Activated CD4-positive, alpha-beta T cell treated with anti-CD3 and anti-CD28 coated beads, Interleukin-2, amount 10 ng/mL, durations not matched to agents 24 days and 14 days (primary cell): ENCODE measurements around the gene LEPROT. TPM values are rescaled to one million over a fixed set of nuclear protein-coding genes. Genes with fewer than 3 reads are reported as not detected.
"Not testable (repeated sequence)": the region's sequence is repeated elsewhere in the genome, so short reads cannot be mapped to it uniquely, and the experiment has no call there.

Experiments
- DNase-seq: peaks from one replicate; pipeline ENCODE4 v3.0.0; 2022
- H3K27ac Mint-ChIP-seq: one replicate; pipeline ENCODE4 v1.8.0; 2022; ENCODE audit warnings: mild to moderate bottlenecking, mixed read lengths
- H3K27me3 Mint-ChIP-seq: one replicate; pipeline ENCODE4 v1.8.0; 2022; ENCODE audit warnings: mixed read lengths
- H3K36me3 Mint-ChIP-seq: one replicate; pipeline ENCODE4 v1.8.0; 2022; ENCODE audit warnings: low read depth, mild to moderate bottlenecking, mixed read lengths
- H3K4me1 Mint-ChIP-seq: one replicate; pipeline ENCODE4 v1.8.0; 2021; ENCODE audit warnings: mixed read lengths
- H3K4me3 Mint-ChIP-seq: one replicate; pipeline ENCODE4 v1.8.0; 2022; ENCODE audit warnings: mild to moderate bottlenecking, moderate library complexity, mixed read lengths
- H3K9me3 Mint-ChIP-seq: one replicate; pipeline ENCODE4 v1.8.0; 2021; ENCODE audit warnings: mixed read lengths
- intact Hi-C: fragments of 100-400 bp; cut with micrococcal nuclease; formaldehyde crosslinking; loops from one replicate; pipeline ENCODE4 v1.15.1; 2023
- total RNA-seq: library from RNA; stranded (reverse); gene quantifications from 2 replicates; pipeline ENCODE4 v1.2.3, GENCODE V29; 2022

The LEPROT gene
- 17.9 and 20.2 TPM in 2 replicates for total RNA-seq

DNA sequence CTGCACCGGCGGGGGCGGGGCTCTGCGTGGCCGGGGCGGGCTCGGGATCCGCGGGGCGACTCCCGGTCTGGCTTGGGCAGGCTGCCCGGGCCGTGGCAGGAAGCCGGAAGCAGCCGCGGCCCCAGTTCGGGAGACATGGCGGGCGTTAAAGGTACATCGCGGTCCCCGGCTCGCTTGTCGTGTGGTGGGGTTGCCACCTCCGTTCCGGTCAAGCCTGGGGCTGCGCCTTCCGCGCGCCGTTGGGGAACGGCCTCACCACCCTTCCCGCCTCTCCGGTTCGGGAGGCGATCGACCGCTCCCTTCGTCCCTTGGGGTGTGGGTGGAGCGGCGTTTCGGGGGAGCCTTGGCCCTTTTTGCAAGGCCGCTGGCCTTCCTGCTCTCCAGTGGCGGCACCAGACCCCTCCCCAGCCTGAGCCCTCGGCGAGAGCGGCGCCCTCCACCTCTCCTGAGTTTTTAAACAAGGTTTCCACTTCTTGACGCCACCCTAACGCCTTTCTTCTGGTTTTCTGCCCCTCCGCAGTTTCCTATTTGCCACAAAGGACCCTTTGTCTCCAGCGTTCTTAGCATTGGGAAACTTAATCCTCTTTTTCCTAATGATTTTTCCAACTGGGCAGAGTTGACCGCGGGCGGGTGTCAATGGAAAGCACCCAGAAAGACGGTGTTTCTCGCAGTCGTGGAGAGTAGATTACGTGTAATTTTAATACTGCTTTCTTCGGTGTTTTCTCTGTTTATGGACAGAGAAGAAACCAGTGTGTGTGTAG lies at the start of gene LEPROT, which contains the start of gene LEPR:
Gene LEPROT (plus strand): TSS at position 79 of the 761 bp plus-strand sequence. CDS start 57 bp downstream, at position 136.
Gene LEPR (plus strand): TSS at position 79 of the 761 bp plus-strand sequence. CDS start 144,898 bp downstream, outside the sequence.
- no peaks in the 10 kb centered on the region for H3K9me3 Mint-ChIP-seq
- intact Hi-C loops = loop anchor here (1.0 to 10.0 kb wide), 9 partner anchors 27 to 1826 kb away; partner anchors contain the start of genes DNAI4, JAK1, MIER1 and PGM1
- H3K36me3 Mint-ChIP-seq = peaks cover 12% of the 10 kb centered on the region
- H3K27ac Mint-ChIP-seq = peak within 1 kb of the TSS; percentile 93
- DNase-seq = no peak
- peaks cover 28% of the 10 kb centered on the region for H3K4me1 Mint-ChIP-seq
- H3K27me3 Mint-ChIP-seq = peaks cover 5% of the 10 kb centered on the region
- no peak within 1 kb of the TSS for H3K4me3 Mint-ChIP-seq

DNA sequence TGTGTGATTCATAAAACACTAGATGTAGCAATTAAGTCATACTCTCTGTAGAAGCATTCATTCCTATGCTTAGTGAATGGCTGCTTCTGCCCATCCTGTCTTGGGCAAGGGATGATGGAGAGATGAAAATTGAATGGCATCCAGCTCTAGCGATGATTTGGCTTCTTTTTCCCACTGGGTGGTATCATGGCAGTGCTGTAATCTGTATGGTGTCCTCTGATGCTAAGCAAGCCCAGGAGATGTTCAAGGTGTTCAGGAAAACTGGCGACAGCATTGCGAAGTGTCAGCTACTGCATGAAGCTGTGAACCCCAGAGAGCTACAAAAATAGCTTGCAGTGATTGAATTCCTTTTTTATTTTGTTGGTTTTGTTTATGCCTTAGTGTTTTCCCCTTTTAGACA lies 48.9 kb upstream of the LEPROT start:
- H3K4me1 Mint-ChIP-seq = no peaks in the 10 kb centered on the region

DNA sequence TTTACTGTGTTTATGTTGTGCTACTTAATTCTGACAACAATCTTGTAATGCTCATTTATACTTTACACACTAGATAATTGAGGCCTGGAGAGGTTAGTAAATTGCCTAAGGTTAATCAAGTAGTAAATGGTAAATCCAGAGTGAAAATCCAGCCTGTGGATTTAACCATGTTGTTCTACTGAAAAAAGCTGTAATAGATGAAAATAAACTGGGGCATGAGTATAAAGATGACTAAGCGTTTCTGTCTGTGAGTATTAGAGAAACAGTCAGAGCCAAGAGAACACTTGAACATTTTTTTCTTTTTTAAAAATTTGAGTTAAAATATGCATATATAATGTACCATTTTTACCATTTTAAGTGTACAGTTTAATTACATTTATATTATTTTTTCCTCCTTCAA lies 47.9 kb upstream of the LEPROT start:
- Mint-ChIP-seq H3K27ac (no peak overlapping the region), H3K4me3 (no peak overlapping the region), H3K9me3 (peaks cover 11% of the 10 kb centered on the region), H3K4me1 (no peaks in the 10 kb centered on the region), H3K27me3 (peaks cover 4% of the 10 kb centered on the region), H3K36me3 (no peaks in the 10 kb centered on the region)
- no peak for DNase-seq
- intact Hi-C loops = no loop called here

More for the DNA sequence above, 48.9 kb upstream of the LEPROT start:
- no peaks in the 10 kb centered on the region for H3K36me3 Mint-ChIP-seq
- H3K27me3 Mint-ChIP-seq = peaks cover 1% of the 10 kb centered on the region
- no peak overlapping the region for H3K4me3 Mint-ChIP-seq
- H3K9me3 Mint-ChIP-seq = peaks cover 11% of the 10 kb centered on the region
- DNase-seq = no peak
- intact Hi-C loops = no loop called here
- H3K27ac Mint-ChIP-seq = no peak overlapping the region

DNA sequence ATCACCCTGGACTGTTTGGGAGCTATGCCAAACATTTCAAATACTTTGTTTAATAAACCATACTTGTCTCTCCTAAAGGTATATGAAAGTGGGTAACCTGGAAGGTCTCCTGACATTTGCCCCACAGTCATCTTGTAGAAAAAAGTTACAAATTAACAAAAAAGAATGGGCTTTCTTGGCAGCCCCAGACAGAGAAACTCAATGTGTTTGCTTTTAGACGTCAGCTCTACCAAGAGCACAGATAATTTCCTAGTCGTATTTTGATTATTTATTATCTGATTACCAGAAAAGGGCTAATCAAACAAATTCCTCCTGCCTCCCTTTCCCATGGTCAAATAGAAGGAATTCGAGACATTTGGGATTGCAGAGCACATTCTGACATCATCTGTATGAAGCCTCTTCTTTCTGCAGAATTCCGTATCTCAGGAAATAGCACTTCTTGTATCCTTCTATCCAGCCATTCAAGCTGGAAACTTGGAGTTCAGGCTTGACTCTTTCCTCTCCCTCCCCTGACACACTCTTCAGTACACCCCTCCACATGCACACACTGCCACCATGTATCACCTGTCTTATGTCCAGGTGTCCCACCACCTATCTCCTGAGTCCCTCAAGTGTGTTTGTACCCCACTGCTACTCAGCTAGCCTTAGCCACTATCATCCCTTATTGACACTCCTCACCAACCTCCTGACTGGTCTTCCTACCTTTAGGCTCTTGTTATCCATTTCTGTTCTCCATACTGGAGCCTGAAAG lies 42.8 kb upstream of the LEPROT start:
- intact Hi-C loops = no loop called here
- no peak for DNase-seq
- H3K27ac Mint-ChIP-seq = no peak overlapping the region
- H3K36me3 Mint-ChIP-seq = peaks cover 3% of the 10 kb centered on the region
- H3K27me3 Mint-ChIP-seq = peaks cover 16% of the 10 kb centered on the region
- H3K9me3 Mint-ChIP-seq = peaks cover 16% of the 10 kb centered on the region
- H3K4me3 Mint-ChIP-seq = no peak overlapping the region
- H3K4me1 Mint-ChIP-seq = no peaks in the 10 kb centered on the region

- no peak for DNase-seq
- Mint-ChIP-seq H3K27ac (no peak overlapping the region), H3K4me1 (no peaks in the 10 kb centered on the region), H3K27me3 (peaks cover 17% of the 10 kb centered on the region), H3K9me3 (peaks cover 16% of the 10 kb centered on the region), H3K36me3 (peaks cover 7% of the 10 kb centered on the region), H3K4me3 (no peak overlapping the region)
- intact Hi-C loops = no loop called here
These were observed 42.1 kb upstream of the LEPROT start for GRCh38 chr1:65378247-65378946.

- H3K4me3 Mint-ChIP-seq, DNase-seq, intact Hi-C loops, H3K27me3 Mint-ChIP-seq, H3K27ac Mint-ChIP-seq: not testable (repeated sequence)
- H3K36me3 Mint-ChIP-seq = peaks cover 13% of the 10 kb centered on the region
- peaks cover 12% of the 10 kb centered on the region for H3K9me3 Mint-ChIP-seq
- H3K4me1 Mint-ChIP-seq = peaks cover 10% of the 10 kb centered on the region
These were observed 36.0 kb upstream of the LEPROT start for GRCh38 chr1:65384426-65384825.

- no peak overlapping the region for H3K4me3 Mint-ChIP-seq
These were observed 34.0 kb upstream of the LEPROT start for GRCh38 chr1:65386439-65386838.

DNA sequence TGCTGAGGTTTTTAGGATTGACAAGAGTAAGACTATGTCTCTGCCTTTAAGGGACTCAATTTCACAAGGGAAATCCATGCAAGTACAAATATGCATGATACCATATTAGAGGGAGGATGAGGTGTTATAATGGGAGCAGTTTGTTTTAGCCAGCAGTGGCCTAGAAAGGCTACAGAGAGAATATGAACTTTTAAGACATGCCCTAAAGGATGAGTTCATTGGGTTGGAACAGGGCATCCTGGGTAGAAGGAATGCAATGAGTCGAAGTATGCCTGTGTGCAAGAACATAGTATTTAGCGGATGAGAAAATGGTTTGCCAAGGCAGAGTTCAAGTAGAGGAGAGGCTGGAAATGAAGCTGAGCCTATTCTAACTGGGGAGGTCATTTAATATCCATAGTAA lies 32.6 kb upstream of the LEPROT start:
- no peak for DNase-seq
- no peak overlapping the region for H3K27ac Mint-ChIP-seq
- peaks cover 6% of the 10 kb centered on the region for H3K9me3 Mint-ChIP-seq
- H3K4me3 Mint-ChIP-seq = no peak overlapping the region
- peaks cover 18% of the 10 kb centered on the region for H3K36me3 Mint-ChIP-seq
- H3K4me1 Mint-ChIP-seq = peaks cover 29% of the 10 kb centered on the region
- H3K27me3 Mint-ChIP-seq = no peaks in the 10 kb centered on the region
- intact Hi-C loops = no loop called here

More at GRCh38 chr1:65386439-65386838, 34.0 kb upstream of the LEPROT start:
- no peak for DNase-seq
- intact Hi-C loops = no loop called here
- Mint-ChIP-seq H3K27me3 (peaks cover 2% of the 10 kb centered on the region), H3K27ac (no peak overlapping the region), H3K4me1 (peaks cover 18% of the 10 kb centered on the region), H3K9me3 (peaks cover 9% of the 10 kb centered on the region), H3K36me3 (peaks cover 15% of the 10 kb centered on the region)

- Mint-ChIP-seq H3K4me1 (peaks cover 38% of the 10 kb centered on the region), H3K27me3 (no peaks in the 10 kb centered on the region), H3K36me3 (peaks cover 16% of the 10 kb centered on the region), H3K4me3 (no peak overlapping the region), H3K27ac (peak overlapping the region; percentile 40), H3K9me3 (peaks cover 5% of the 10 kb centered on the region)
- DNase-seq = no peak
- intact Hi-C loops = no loop called here
These were observed 31.4 kb upstream of the LEPROT start for GRCh38 chr1:65388908-65389695.

DNA sequence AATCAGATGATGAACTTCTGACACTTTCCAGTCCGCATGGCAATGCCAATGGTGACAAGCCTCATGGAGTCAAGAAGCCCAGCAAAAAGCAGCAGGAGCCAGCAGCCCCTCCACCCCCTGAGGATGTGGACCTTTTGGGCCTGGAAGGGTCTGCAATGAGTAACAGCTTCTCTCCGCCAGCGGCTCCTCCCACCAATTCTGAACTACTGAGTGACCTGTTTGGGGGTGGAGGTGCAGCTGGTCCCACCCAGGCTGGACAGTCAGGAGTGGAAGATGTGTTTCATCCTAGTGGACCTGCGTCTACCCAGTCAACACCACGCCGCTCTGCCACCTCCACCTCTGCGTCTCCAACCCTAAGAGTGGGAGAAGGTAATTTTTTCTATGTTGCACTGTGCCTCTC lies 28.0 kb upstream of the LEPROT start:
- intact Hi-C loops = loop anchor here (2.0 to 10.0 kb wide), 8 partner anchors 40 to 980 kb away; partner anchors contain the start of gene AK4
- Mint-ChIP-seq H3K27me3 (no peaks in the 10 kb centered on the region), H3K36me3 (peaks cover 18% of the 10 kb centered on the region), H3K27ac (peak overlapping the region; percentile 75), H3K4me1 (peaks cover 67% of the 10 kb centered on the region), H3K9me3 (no peaks in the 10 kb centered on the region), H3K4me3 (peak overlapping the region; percentile 12)
- no peak for DNase-seq

GRCh38 chr1:65393347-65393746 lies 27.1 kb upstream of the LEPROT start:
- no peaks in the 10 kb centered on the region for H3K27me3 Mint-ChIP-seq
- DNase-seq = peak; percentile 81
- H3K27ac Mint-ChIP-seq = peak overlapping the region; percentile 54
- H3K4me3 Mint-ChIP-seq = peak overlapping the region; percentile 38
- H3K9me3 Mint-ChIP-seq = peaks cover 3% of the 10 kb centered on the region
- peaks cover 72% of the 10 kb centered on the region for H3K4me1 Mint-ChIP-seq
- intact Hi-C loops = loop anchor here (1.0 to 10.0 kb wide), 9 partner anchors 27 to 979 kb away; partner anchors contain the start of genes AK4, LEPR and LEPROT
- peaks cover 21% of the 10 kb centered on the region for H3K36me3 Mint-ChIP-seq

GRCh38 chr1:65393928-65394327 lies 26.5 kb upstream of the LEPROT start:
- peak overlapping the region; percentile 38 for H3K4me3 Mint-ChIP-seq
- H3K27ac Mint-ChIP-seq = peak overlapping the region; percentile 54

More at GRCh38 chr1:65393928-65394327, 26.5 kb upstream of the LEPROT start:
- peaks cover 4% of the 10 kb centered on the region for H3K9me3 Mint-ChIP-seq
- intact Hi-C loops = loop anchor here (1.0 to 10.0 kb wide), 10 partner anchors 26 to 978 kb away; partner anchors contain the start of genes AK4, LEPR and LEPROT
- no peaks in the 10 kb centered on the region for H3K27me3 Mint-ChIP-seq
- H3K4me1 Mint-ChIP-seq = peaks cover 71% of the 10 kb centered on the region
- DNase-seq = no peak
- peaks cover 20% of the 10 kb centered on the region for H3K36me3 Mint-ChIP-seq
